WTC11 (cell line): ENCODE results near the gene KIRREL2.

Source experiments
- CTCF ChIP-seq: fragments of 200-600 bp; IDR thresholded peaks from 2 replicates; pipeline ENCODE4 v1.8.0; 2022; ENCODE audit warnings: antibody characterized with exemption
- KAT7 ChIP-seq: sonication (generic); formaldehyde crosslinking; IDR thresholded peaks from 2 replicates; pipeline ENCODE4 v1.8.1; 2023; ENCODE audit warnings: missing genetic modification reagents, mild to moderate bottlenecking, borderline replicate concordance
- NFYB ChIP-seq: sonication (generic); formaldehyde crosslinking; conservative IDR thresholded peaks from 2 replicates; pipeline ENCODE4 v1.8.0; 2022; ENCODE audit warnings: low read depth, missing genetic modification reagents
- SP1 ChIP-seq: sonication (generic); formaldehyde crosslinking; conservative IDR thresholded peaks from 2 replicates; pipeline ENCODE4 v1.8.1; 2022; ENCODE audit warnings: missing genetic modification reagents
- TEAD4 ChIP-seq: sonication (generic); formaldehyde crosslinking; IDR thresholded peaks from 2 replicates; pipeline ENCODE4 v1.8.0; 2022; ENCODE audit warnings: mild to moderate bottlenecking, missing genetic modification reagents
- TF ChIP-seq, protein P1 (sequence below): sonication (generic); formaldehyde crosslinking; conservative IDR thresholded peaks from 2 replicates; pipeline ENCODE4 v1.8.1; 2023; ENCODE audit warnings: mild to moderate bottlenecking, low read depth, missing genetic modification reagents, moderate library complexity
- TF ChIP-seq, protein P2 (sequence below): sonication (generic); formaldehyde crosslinking; IDR thresholded peaks from 2 replicates; pipeline ENCODE4 v1.8.1; 2023; ENCODE audit warnings: mild to moderate bottlenecking, moderate library complexity, missing genetic modification reagents

- TF ChIP-seq TEAD4 (CRISPR knock-in tag) (no peak), CTCF (no peak), SP1 (CRISPR knock-in tag) (no peak), KAT7 (CRISPR knock-in tag) (no peak), NFYB (CRISPR knock-in tag) (no peak)
- TF ChIP-seq, protein P1, sequence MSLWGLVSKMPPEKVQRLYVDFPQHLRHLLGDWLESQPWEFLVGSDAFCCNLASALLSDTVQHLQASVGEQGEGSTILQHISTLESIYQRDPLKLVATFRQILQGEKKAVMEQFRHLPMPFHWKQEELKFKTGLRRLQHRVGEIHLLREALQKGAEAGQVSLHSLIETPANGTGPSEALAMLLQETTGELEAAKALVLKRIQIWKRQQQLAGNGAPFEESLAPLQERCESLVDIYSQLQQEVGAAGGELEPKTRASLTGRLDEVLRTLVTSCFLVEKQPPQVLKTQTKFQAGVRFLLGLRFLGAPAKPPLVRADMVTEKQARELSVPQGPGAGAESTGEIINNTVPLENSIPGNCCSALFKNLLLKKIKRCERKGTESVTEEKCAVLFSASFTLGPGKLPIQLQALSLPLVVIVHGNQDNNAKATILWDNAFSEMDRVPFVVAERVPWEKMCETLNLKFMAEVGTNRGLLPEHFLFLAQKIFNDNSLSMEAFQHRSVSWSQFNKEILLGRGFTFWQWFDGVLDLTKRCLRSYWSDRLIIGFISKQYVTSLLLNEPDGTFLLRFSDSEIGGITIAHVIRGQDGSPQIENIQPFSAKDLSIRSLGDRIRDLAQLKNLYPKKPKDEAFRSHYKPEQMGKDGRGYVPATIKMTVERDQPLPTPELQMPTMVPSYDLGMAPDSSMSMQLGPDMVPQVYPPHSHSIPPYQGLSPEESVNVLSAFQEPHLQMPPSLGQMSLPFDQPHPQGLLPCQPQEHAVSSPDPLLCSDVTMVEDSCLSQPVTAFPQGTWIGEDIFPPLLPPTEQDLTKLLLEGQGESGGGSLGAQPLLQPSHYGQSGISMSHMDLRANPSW, result no peak
- TF ChIP-seq, protein P2, sequence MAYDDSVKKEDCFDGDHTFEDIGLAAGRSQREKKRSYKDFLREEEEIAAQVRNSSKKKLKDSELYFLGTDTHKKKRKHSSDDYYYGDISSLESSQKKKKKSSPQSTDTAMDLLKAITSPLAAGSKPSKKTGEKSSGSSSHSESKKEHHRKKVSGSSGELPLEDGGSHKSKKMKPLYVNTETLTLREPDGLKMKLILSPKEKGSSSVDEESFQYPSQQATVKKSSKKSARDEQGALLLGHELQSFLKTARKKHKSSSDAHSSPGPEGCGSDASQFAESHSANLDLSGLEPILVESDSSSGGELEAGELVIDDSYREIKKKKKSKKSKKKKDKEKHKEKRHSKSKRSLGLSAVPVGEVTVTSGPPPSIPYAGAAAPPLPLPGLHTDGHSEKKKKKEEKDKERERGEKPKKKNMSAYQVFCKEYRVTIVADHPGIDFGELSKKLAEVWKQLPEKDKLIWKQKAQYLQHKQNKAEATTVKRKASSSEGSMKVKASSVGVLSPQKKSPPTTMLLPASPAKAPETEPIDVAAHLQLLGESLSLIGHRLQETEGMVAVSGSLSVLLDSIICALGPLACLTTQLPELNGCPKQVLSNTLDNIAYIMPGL, result no peak
Observed at GRCh38 chr19:35887197-35887596, 30.5 kb downstream of the KIRREL2 start.
